SK-N-SH treated with all-trans-retinoic acid at 6 μM for 48 hours (cell line): ENCODE results near the gene STAB2.

ENCODE experiments used
- CSDC2 ChIP-seq: fragments of 250-450 bp; sonication (Bioruptor Pico); IDR thresholded peaks from 2 replicates; pipeline ENCODE4 v1.5.0; 2020; ENCODE audit warnings: mild to moderate bottlenecking, moderate library complexity
- ESRRG ChIP-seq: fragments of 250-450 bp; sonication (Bioruptor Pico); IDR thresholded peaks from 2 replicates; pipeline ENCODE4 v1.6.1; 2021; ENCODE audit warnings: mild to moderate bottlenecking
- GLIS3 ChIP-seq: fragments of 250-450 bp; sonication (Bioruptor Pico); IDR thresholded peaks from 2 replicates; pipeline ENCODE4 v1.5.0; 2020; ENCODE audit warnings: mild to moderate bottlenecking, moderate library complexity
- RARB ChIP-seq: fragments of 250-450 bp; sonication (Bioruptor Pico); IDR thresholded peaks from 2 replicates; pipeline ENCODE4 v1.8.0; 2021; ENCODE audit warnings: mild to moderate bottlenecking, moderate library complexity
- SNAI2 ChIP-seq: fragments of 250-450 bp; sonication (Bioruptor Pico); IDR thresholded peaks from 2 replicates; pipeline ENCODE4 v1.5.0; 2020; ENCODE audit warnings: mild to moderate bottlenecking, moderate library complexity
- TCF4 ChIP-seq: fragments of 250-450 bp; sonication (Bioruptor Pico); IDR thresholded peaks from 2 replicates; pipeline ENCODE4 v1.8.0; 2021; ENCODE audit warnings: mild to moderate bottlenecking, moderate library complexity, borderline replicate concordance
- ZFP3 ChIP-seq: fragments of 250-450 bp; sonication (Bioruptor Pico); IDR thresholded peaks from 2 replicates; pipeline ENCODE4 v1.5.0; 2020; ENCODE audit warnings: mild to moderate bottlenecking, moderate library complexity
- ZNF565 ChIP-seq: fragments of 450-650 bp; formaldehyde crosslinking; conservative IDR thresholded peaks from 2 replicates; pipeline ENCODE4 v1.5.0; 2020; ENCODE audit warnings: low read depth, mild to moderate bottlenecking, moderate library complexity
- ZNF70 ChIP-seq: fragments of 450-650 bp; formaldehyde crosslinking; IDR thresholded peaks from 2 replicates; pipeline ENCODE4 v1.5.0; 2020; ENCODE audit warnings: mild to moderate bottlenecking, moderate library complexity
- TF ChIP-seq, protein P1 (sequence below): fragments of 250-450 bp; sonication (Bioruptor Pico); IDR thresholded peaks from 2 replicates; pipeline ENCODE4 v1.5.0; 2020; ENCODE audit warnings: mild to moderate bottlenecking, moderate library complexity
- TF ChIP-seq, protein P2 (sequence below): fragments of 250-450 bp; sonication (Bioruptor Pico); IDR thresholded peaks from 2 replicates; pipeline ENCODE4 v1.5.1; 2021; ENCODE audit warnings: mild to moderate bottlenecking, moderate library complexity

DNA sequence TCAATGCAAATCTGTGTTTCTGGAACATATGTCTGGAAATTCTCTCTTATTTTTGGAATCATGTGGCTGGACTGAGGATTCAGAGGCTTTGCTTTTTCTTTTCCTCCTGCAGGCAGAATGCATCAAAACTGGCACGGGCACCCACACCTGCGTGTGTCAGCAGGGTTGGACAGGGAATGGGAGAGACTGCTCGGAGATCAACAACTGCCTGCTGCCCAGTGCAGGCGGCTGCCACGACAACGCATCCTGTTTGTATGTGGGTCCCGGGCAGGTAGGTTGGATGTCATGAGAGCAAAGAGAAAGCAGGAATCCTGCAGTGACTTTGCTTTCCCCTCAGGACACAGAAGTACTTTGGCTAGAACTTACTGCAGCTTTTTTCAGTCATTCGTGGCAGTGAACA is 90.3 kb downstream of the STAB2 start:
- TF ChIP-seq, protein P1, sequence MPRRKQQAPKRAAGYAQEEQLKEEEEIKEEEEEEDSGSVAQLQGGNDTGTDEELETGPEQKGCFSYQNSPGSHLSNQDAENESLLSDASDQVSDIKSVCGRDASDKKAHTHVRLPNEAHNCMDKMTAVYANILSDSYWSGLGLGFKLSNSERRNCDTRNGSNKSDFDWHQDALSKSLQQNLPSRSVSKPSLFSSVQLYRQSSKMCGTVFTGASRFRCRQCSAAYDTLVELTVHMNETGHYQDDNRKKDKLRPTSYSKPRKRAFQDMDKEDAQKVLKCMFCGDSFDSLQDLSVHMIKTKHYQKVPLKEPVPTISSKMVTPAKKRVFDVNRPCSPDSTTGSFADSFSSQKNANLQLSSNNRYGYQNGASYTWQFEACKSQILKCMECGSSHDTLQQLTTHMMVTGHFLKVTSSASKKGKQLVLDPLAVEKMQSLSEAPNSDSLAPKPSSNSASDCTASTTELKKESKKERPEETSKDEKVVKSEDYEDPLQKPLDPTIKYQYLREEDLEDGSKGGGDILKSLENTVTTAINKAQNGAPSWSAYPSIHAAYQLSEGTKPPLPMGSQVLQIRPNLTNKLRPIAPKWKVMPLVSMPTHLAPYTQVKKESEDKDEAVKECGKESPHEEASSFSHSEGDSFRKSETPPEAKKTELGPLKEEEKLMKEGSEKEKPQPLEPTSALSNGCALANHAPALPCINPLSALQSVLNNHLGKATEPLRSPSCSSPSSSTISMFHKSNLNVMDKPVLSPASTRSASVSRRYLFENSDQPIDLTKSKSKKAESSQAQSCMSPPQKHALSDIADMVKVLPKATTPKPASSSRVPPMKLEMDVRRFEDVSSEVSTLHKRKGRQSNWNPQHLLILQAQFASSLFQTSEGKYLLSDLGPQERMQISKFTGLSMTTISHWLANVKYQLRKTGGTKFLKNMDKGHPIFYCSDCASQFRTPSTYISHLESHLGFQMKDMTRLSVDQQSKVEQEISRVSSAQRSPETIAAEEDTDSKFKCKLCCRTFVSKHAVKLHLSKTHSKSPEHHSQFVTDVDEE (CRISPR knock-in tag) = no peak
- TF ChIP-seq ZFP3 (CRISPR knock-in tag) (no peak), TCF4 (CRISPR knock-in tag) (no peak), ZNF70 (CRISPR knock-in tag) (no peak), CSDC2 (CRISPR knock-in tag) (no peak), GLIS3 (CRISPR knock-in tag) (no peak), ZNF565 (CRISPR knock-in tag) (no peak), ESRRG (CRISPR knock-in tag) (no peak), RARB (no peak), SNAI2 (no peak)
- TF ChIP-seq, protein P2, sequence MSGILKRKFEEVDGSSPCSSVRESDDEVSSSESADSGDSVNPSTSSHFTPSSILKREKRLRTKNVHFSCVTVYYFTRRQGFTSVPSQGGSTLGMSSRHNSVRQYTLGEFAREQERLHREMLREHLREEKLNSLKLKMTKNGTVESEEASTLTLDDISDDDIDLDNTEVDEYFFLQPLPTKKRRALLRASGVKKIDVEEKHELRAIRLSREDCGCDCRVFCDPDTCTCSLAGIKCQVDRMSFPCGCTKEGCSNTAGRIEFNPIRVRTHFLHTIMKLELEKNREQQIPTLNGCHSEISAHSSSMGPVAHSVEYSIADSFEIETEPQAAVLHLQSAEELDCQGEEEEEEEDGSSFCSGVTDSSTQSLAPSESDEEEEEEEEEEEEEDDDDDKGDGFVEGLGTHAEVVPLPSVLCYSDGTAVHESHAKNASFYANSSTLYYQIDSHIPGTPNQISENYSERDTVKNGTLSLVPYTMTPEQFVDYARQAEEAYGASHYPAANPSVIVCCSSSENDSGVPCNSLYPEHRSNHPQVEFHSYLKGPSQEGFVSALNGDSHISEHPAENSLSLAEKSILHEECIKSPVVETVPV (CRISPR knock-in tag) = no peak
